ENCODE measurements around the gene ALOXE3. TPM values are rescaled to one million over a fixed set of nuclear protein-coding genes. Genes with fewer than 3 reads are reported as not detected.

ALOXE3 gene
- total RNA-seq, 1 donor from 2014 or later, result not detected

- DNase-seq (ENCODE audit: missing footprints) (no peak), ATAC-seq (no peak)
- intact Hi-C loops (cut with DNase I), result loop anchor here (2.0 to 10.0 kb wide), 2 partner anchors 31 to 301 kb away; partner anchors contain the start of genes CYB5D1, NAA38 and TMEM88
These were observed 37.6 kb upstream of the ALOXE3 start for GRCh38 chr17:8155996-8156245.

GRCh38 chr17:8155231-8155995 is 37.1 kb upstream of the ALOXE3 start:
- no peak for DNase-seq (ENCODE audit: missing footprints)
- intact Hi-C loops (cut with DNase I), result loop anchor here (2.0 to 10.0 kb wide), 2 partner anchors 31 to 301 kb away; partner anchors contain the start of genes CYB5D1, NAA38 and TMEM88
- ATAC-seq, result no peak

GRCh38 chr17:8154608-8155155 is 36.4 kb upstream of the ALOXE3 start:
- ATAC-seq (no peak), DNase-seq (ENCODE audit: missing footprints) (no peak)
- intact Hi-C loops (cut with DNase I), result loop anchor here (2.0 to 10.0 kb wide), 3 partner anchors 32 to 672 kb away; partner anchors contain the start of genes CYB5D1, NAA38, POLR2A and SLC35G6

GRCh38 chr17:8153957-8154607 is 35.8 kb upstream of the ALOXE3 start:
- ATAC-seq, result peak; percentile 55
- intact Hi-C loops (cut with DNase I), result loop anchor here (2.0 to 10.0 kb wide), 3 partner anchors 33 to 672 kb away; partner anchors contain the start of genes CYB5D1, NAA38, POLR2A and SLC35G6

GRCh38 chr17:8153525-8153956 is 35.2 kb upstream of the ALOXE3 start:
- DNase-seq (ENCODE audit: missing footprints) (no peak), ATAC-seq (peak; percentile 10)
- intact Hi-C loops (cut with DNase I), result loop anchor here (5.0 to 10.0 kb wide), 2 partner anchors 299 to 671 kb away; partner anchors contain the start of genes CYB5D1, NAA38, POLR2A and SLC35G6

More at GRCh38 chr17:8153957-8154607, 35.8 kb upstream of the ALOXE3 start:
- DNase-seq (ENCODE audit: missing footprints), result peak; percentile 99

GRCh38 chr17:8153031-8153451 is 34.7 kb upstream of the ALOXE3 start:
- DNase-seq (ENCODE audit: missing footprints), result no peak

GRCh38 chr17:8152112-8152775 is 33.9 kb upstream of the ALOXE3 start, which contains the start of gene PER1:
Gene PER1, minus strand, starts transcription at chr17:8152404. Its CDS starts 1,698 bp downstream, at chr17:8150706.
- intact Hi-C loops (cut with DNase I), result loop anchor here (5.0 to 10.0 kb wide), 2 partner anchors 297 to 670 kb away; partner anchors contain the start of genes CYB5D1, NAA38, POLR2A and SLC35G6
- DNase-seq (ENCODE audit: missing footprints) (peak; percentile 99), ATAC-seq (peak; percentile 66)

More at GRCh38 chr17:8153031-8153451, 34.7 kb upstream of the ALOXE3 start:
- intact Hi-C loops (cut with DNase I), result loop anchor here (5.0 to 10.0 kb wide), 2 partner anchors 298 to 671 kb away; partner anchors contain the start of genes CYB5D1, NAA38, POLR2A and SLC35G6
- ATAC-seq, result no peak

GRCh38 chr17:8151641-8152111 is 33.4 kb upstream of the ALOXE3 start:
- ATAC-seq, result peak; percentile 40
- intact Hi-C loops (cut with DNase I), result loop anchor here (5.0 to 10.0 kb wide), 2 partner anchors 297 to 669 kb away; partner anchors contain the start of genes CYB5D1, NAA38, POLR2A and SLC35G6

GRCh38 chr17:8151120-8151640 is 32.9 kb upstream of the ALOXE3 start:
- intact Hi-C loops (cut with DNase I), result loop anchor here (5.0 to 10.0 kb wide), 2 partner anchors 296 to 669 kb away; partner anchors contain the start of genes CYB5D1, NAA38, POLR2A and SLC35G6
- DNase-seq (ENCODE audit: missing footprints), result peak; percentile 95
- peak; percentile 40 for ATAC-seq

More at GRCh38 chr17:8151641-8152111, 33.4 kb upstream of the ALOXE3 start:
- DNase-seq (ENCODE audit: missing footprints), result peak; percentile 97

- ATAC-seq (no peak), DNase-seq (ENCODE audit: missing footprints) (no peak)
- intact Hi-C loops (cut with DNase I), result loop anchor here (5.0 to 10.0 kb wide), 2 partner anchors 296 to 668 kb away; partner anchors contain the start of genes CYB5D1, NAA38, POLR2A and SLC35G6
These were observed 32.1 kb upstream of the ALOXE3 start for GRCh38 chr17:8150194-8151119.

GRCh38 chr17:8149419-8150193 is 31.3 kb upstream of the ALOXE3 start:
- no peak for DNase-seq (ENCODE audit: missing footprints)
- ATAC-seq, result no peak
- intact Hi-C loops (cut with DNase I), result loop anchor here (1.0 to 10.0 kb wide), 3 partner anchors 9 to 667 kb away; partner anchors contain the start of genes CYB5D1, NAA38, POLR2A and SLC35G6

- ATAC-seq (no peak), DNase-seq (ENCODE audit: missing footprints) (no peak)
- intact Hi-C loops (cut with DNase I), result no loop called here
These were observed 30.2 kb upstream of the ALOXE3 start for GRCh38 chr17:8148560-8148959.

GRCh38 chr17:8147805-8148404 is 29.6 kb upstream of the ALOXE3 start:
- intact Hi-C loops (cut with DNase I), result no loop called here
- ATAC-seq (no peak), DNase-seq (ENCODE audit: missing footprints) (no peak)

- ATAC-seq (no peak), DNase-seq (ENCODE audit: missing footprints) (no peak)
- intact Hi-C loops (cut with DNase I), result no loop called here
These were observed 29.0 kb upstream of the ALOXE3 start for GRCh38 chr17:8147141-8147804.

Measured in Right ventricle myocardium inferior (tissue), 1 donor.